ENCODE measurements around the gene CLK2. TPM values are rescaled to one million over a fixed set of nuclear protein-coding genes. Genes with fewer than 3 reads are reported as not detected.
A peak's percentile ranks its signal among the peaks of the same experiment; 100 is the strongest.

The CLK2 gene
- total and polyA plus RNA-seq, 9 of the 15 experiments (the other 6 are each of a cell fraction or from before 2014, with no cell fraction given): 13.5 to 81.4 (median 39.6) TPM

- no peak for TF ChIP-seq SFPQ (IDR thresholded peaks at IDR 0.05; ENCODE audit: low read depth, low read length)
- TF ChIP-seq MYNN (IDR thresholded peaks at IDR 0.05): peak; percentile 46; the same call in 1 of the 2 replicates
- no peak for TF ChIP-seq MYNN (CRISPR knock-in tag; IDR thresholded peaks at IDR 0.05)
- TF ChIP-seq TAF7 (tag; IDR thresholded peaks at IDR 0.05): no peak
- peak; percentile 85 for TF ChIP-seq SP1 (CRISPR knock-in tag; IDR thresholded peaks at IDR 0.05)
- TF ChIP-seq, protein P1, sequence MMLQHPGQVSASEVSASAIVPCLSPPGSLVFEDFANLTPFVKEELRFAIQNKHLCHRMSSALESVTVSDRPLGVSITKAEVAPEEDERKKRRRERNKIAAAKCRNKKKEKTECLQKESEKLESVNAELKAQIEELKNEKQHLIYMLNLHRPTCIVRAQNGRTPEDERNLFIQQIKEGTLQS (IDR thresholded peaks at IDR 0.05): no peak
- TF ChIP-seq, protein P1 (CRISPR knock-in tag; conservative IDR thresholded peaks at IDR 0.05): no peak
- TF ChIP-seq THAP12 (CRISPR knock-in tag; IDR thresholded peaks at IDR 0.05): peak; percentile 47; the same call in 1 of the 2 replicates
- peak; percentile 79 for TF ChIP-seq ZBTB33 (CRISPR knock-in tag; IDR thresholded peaks at IDR 0.05)
- peak; percentile 97 for TF ChIP-seq SMC3 (conservative IDR thresholded peaks at IDR 0.05; ENCODE audit: insufficient read depth, low read depth, low read length)
- TF ChIP-seq BRD9 (IDR thresholded peaks at IDR 0.05; ENCODE audit: low read depth, partially characterized antibody): peak; percentile 54
- TF ChIP-seq HDAC1 (IDR thresholded peaks at IDR 0.05): 0 out of 4 replicates have a peak, but pooled peaks of 1 of the 2 experiments have one; percentile 38
- TF ChIP-seq HDAC6 (IDR thresholded peaks at IDR 0.05; ENCODE audit: low read depth, low read length): no peak
- TF ChIP-seq NFATC3 (IDR thresholded peaks at IDR 0.05): no peak
- no peak for TF ChIP-seq SMAD4 (CRISPR knock-in tag; conservative IDR thresholded peaks at IDR 0.05)
- TF ChIP-seq, protein P2, sequence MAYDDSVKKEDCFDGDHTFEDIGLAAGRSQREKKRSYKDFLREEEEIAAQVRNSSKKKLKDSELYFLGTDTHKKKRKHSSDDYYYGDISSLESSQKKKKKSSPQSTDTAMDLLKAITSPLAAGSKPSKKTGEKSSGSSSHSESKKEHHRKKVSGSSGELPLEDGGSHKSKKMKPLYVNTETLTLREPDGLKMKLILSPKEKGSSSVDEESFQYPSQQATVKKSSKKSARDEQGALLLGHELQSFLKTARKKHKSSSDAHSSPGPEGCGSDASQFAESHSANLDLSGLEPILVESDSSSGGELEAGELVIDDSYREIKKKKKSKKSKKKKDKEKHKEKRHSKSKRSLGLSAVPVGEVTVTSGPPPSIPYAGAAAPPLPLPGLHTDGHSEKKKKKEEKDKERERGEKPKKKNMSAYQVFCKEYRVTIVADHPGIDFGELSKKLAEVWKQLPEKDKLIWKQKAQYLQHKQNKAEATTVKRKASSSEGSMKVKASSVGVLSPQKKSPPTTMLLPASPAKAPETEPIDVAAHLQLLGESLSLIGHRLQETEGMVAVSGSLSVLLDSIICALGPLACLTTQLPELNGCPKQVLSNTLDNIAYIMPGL (CRISPR knock-in tag; IDR thresholded peaks at IDR 0.05): peak; percentile 93; the same call in 1 of the 2 replicates
- peak; percentile 52; the same call in 1 of the 2 replicates for TF ChIP-seq ZNF384 (IDR thresholded peaks at IDR 0.05; ENCODE audit: low read depth, low read length)
- TF ChIP-seq ZBTB17 (CRISPR knock-in tag; IDR thresholded peaks at IDR 0.05): 0 out of 2 replicates have a peak, but pooled peaks have one; percentile 57
- peak; percentile 44 for TF ChIP-seq BHLHE40 (IDR thresholded peaks at IDR 0.05; ENCODE audit: low read length)
Observed at GRCh38 chr1:155250633-155251449, 22.5 kb downstream of the CLK2 start (continued).
